Left lung (tissue), 10 donors: ENCODE results near the gene ABL1. TPM values are rescaled to one million over a fixed set of nuclear protein-coding genes. Genes with fewer than 3 reads are reported as not detected.

Source experiments
- ATAC-seq: fragments of 200-7000 bp; cut with Tn5 transposase; one replicate; pipeline ENCODE4 v1.9.1; 2020; ENCODE audit warnings: moderate library complexity
- DNase-seq, 4 donors: peaks; one replicate each; pipeline ENCODE4 v3.0.0-alpha.2; 2013 to 2020
- H3K27ac ChIP-seq, 2 donors: fragments of 200-600 bp; sonication (generic) in 1 of 2; one replicate each; pipeline versions ENCODE4 v1.5.0 to v1.8.0; 2020 to 2021
- H3K27me3 ChIP-seq, 2 donors: fragments of 200-600 bp; sonication (generic) in 1 of 2; one replicate each; pipeline versions ENCODE4 v1.5.0 to v1.8.0; 2020 to 2021
- H3K36me3 ChIP-seq, 2 donors: fragments of 200-600 bp; sonication (generic) in 1 of 2; one replicate each; pipeline versions ENCODE4 v1.5.0 to v1.8.0; 2020 to 2021
- H3K4me1 ChIP-seq, 2 donors: fragments of 200-600 bp; one replicate each; pipeline ENCODE4 v1.8.0; 2021
- H3K4me3 ChIP-seq, 2 donors: fragments of 200-600 bp; sonication (generic) in 1 of 2; one replicate each; pipeline versions ENCODE4 v1.5.0 to v1.8.0; 2020 to 2021; ENCODE audit warnings: mild to moderate bottlenecking in 1 of 2
- H3K9me3 ChIP-seq, 2 donors: fragments of 200-600 bp; sonication (generic) in 1 of 2; one replicate each; pipeline versions ENCODE4 v1.5.0 to v1.8.0; 2020 to 2021
- intact Hi-C, 2 donors: fragments of 100-400 bp; cut with DNase I; formaldehyde crosslinking; loops; one replicate each; pipeline versions ENCODE4 v1.11.2 to v1.14.2; 2022
- polyA plus RNA-seq, 6 donors: library from polyadenylated mRNA; unstranded; fragments of 120-200 nt; gene quantifications; one replicate each; pipeline ENCODE4 v1.2.1, GENCODE V29; 2013; ENCODE audit not compliant: insufficient read length in 6 of 6
- total RNA-seq, 2 donors: library from RNA; stranded (reverse); fragmentation: NEBNext Ultra II Directional; extraction: Animal tissue kit (Norgen Biotek cat#: 25700); gene quantifications; one replicate each; pipeline ENCODE4 v1.2.1, GENCODE V29; 2021
- TF ChIP-seq, protein P1 (sequence below), 2 donors: fragments of 200-600 bp; sonication (generic) in 1 of 2; IDR thresholded peaks; one replicate each; pipeline versions ENCODE4 v1.5.0 to v1.8.0; 2021; ENCODE audit warnings: antibody characterized with exemption in 2 of 2
- donor health status: DM: no; HTN: yes; CAD: no.
- donor health status: DM: no; HTN: no; CAD: no.

Gene ABL1
- total and polyA plus RNA-seq, 8 donors, result 55.6 to 83.3 (median 72.4) TPM

DNA sequence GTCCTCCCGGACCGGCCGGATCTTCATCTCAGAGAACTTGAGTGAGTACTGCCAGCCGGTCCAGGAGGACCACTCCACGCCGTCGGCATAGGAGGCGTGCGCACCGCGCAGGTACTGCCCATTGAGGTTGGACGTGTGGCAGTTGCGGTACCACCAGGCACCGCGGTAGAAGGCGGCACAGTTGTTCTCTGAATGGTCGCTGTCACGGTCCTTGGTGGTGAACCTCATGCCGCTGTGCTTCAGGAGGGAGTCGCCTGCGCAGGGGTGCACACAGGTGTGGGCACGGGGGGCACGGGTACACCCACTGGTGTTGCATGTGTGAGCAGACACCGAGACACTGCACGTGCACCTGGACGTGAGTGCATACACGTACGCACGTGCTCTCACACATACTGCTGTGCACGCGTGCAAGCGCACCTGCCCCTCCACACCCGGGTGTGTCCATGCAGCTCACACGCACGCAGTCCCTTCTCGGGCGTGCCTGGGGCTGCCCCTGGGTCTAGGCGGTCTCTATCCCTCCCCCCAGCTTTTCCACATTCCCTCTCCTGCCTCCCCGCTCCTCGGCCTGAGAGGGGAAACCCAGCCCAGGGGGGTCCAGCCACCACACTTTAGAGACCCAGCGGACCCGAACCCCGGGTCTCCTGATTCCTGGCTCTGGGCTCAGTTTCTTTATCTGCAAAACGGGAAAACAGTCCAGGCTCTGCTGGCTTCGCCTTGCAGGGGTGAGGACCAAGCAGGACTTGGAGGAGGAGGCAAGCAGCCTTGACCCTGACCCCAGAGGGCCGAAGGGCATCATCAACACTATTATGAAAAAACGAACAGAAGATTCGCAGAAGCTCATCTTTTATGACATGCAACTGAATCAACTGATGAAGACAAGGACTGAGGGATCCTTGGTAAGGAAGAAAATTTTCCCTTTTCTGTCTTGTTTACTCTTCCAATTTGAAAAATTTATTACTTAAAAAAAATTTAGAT is 69.3 kb downstream of the ABL1 start:
- intact Hi-C loops, result no loop called here
- ATAC-seq, result no peak
- Histone ChIP-seq H3K36me3 (no peaks in the 10 kb centered on the region), H3K4me3 (no peak overlapping the region), H3K4me1 (no peaks in the 10 kb centered on the region), H3K9me3 (no peaks in the 10 kb centered on the region), H3K27ac (no peak overlapping the region), H3K27me3 (peaks cover 0 to 91% of the 10 kb centered on the region in 2 donors)
- DNase-seq, result no peak
- TF ChIP-seq, protein P1, sequence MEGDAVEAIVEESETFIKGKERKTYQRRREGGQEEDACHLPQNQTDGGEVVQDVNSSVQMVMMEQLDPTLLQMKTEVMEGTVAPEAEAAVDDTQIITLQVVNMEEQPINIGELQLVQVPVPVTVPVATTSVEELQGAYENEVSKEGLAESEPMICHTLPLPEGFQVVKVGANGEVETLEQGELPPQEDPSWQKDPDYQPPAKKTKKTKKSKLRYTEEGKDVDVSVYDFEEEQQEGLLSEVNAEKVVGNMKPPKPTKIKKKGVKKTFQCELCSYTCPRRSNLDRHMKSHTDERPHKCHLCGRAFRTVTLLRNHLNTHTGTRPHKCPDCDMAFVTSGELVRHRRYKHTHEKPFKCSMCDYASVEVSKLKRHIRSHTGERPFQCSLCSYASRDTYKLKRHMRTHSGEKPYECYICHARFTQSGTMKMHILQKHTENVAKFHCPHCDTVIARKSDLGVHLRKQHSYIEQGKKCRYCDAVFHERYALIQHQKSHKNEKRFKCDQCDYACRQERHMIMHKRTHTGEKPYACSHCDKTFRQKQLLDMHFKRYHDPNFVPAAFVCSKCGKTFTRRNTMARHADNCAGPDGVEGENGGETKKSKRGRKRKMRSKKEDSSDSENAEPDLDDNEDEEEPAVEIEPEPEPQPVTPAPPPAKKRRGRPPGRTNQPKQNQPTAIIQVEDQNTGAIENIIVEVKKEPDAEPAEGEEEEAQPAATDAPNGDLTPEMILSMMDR (IDR thresholded peaks at IDR 0.05), result no peak

DNA sequence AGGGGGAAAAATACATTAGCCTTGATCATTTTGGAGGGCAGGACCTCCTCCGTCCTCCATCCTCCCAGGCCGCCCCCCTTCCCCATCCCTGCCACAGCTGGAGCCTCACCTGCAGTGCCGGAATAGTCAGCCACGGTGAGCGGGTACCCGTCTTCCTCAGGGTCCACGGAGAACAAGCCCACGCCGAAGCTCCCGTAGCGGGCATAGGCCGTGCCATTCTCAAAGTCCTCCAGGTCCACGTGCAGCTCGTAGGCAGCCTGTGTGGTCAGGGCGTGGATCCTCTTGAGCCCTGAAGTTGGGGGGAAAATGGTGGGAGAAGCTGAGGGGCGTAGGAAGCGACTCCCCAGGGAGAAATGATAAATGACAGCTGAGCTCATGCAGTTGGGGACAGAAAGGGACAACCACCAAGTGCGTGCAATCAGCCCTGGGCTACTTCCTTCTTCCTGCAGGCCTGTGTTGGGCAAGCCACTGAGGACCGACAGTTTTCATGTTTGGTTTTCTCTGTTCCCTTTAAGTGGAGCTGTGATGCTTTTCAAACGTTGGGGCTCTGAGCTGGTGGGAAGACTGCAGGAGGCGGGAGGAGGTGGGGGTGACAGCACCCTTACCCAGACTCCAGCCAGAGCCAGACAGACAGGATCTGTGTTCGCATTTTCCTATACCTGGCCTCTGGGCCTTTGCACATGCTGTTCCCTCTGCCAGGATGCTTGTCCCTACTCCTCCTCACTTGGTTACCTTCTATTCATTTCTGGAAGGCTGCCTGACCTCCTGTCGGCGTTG is 70.3 kb downstream of the ABL1 start:
- H3K4me1 ChIP-seq, result no peaks in the 10 kb centered on the region
- TF ChIP-seq, protein P1 (IDR thresholded peaks at IDR 0.05), result no peak
- H3K4me3 ChIP-seq, result no peak overlapping the region
- DNase-seq, result no peak
- H3K36me3 ChIP-seq, result no peaks in the 10 kb centered on the region
- intact Hi-C loops, result no loop called here
- H3K27ac ChIP-seq, result no peak overlapping the region
- no peak for ATAC-seq
- H3K9me3 ChIP-seq, result no peaks in the 10 kb centered on the region
- H3K27me3 ChIP-seq, result peaks cover 0 to 82% of the 10 kb centered on the region in 2 donors

- ATAC-seq, result no peak
- Histone ChIP-seq H3K4me1 (no peaks in the 10 kb centered on the region), H3K27me3 (peaks cover 0 to 77% of the 10 kb centered on the region in 2 donors), H3K27ac (no peak overlapping the region), H3K36me3 (no peaks in the 10 kb centered on the region), H3K4me3 (no peak overlapping the region), H3K9me3 (no peaks in the 10 kb centered on the region)
- TF ChIP-seq, protein P1 (IDR thresholded peaks at IDR 0.05), result no peak
- no peak for DNase-seq
- intact Hi-C loops, result no loop called here
Measured at GRCh38 chr9:130905902-130906734, 71.1 kb downstream of the ABL1 start.

GRCh38 chr9:130906735-130907416 is 71.8 kb downstream of the ABL1 start:
- Histone ChIP-seq H3K36me3 (no peaks in the 10 kb centered on the region), H3K4me3 (no peak overlapping the region), H3K27me3 (peaks cover 0 to 77% of the 10 kb centered on the region in 2 donors), H3K4me1 (no peaks in the 10 kb centered on the region), H3K27ac (no peak overlapping the region), H3K9me3 (no peaks in the 10 kb centered on the region)
- intact Hi-C loops, result no loop called here
- DNase-seq, result no peak
- no peak for ATAC-seq
- TF ChIP-seq, protein P1 (IDR thresholded peaks at IDR 0.05), result no peak
